ENCODE measurements around the gene PHF21B.

GRCh38 chr22:45009606-45010531, at the start of gene PHF21B:
- TF ChIP-seq GATA2 (IDR thresholded peaks at IDR 0.05; ENCODE audit: low read depth, low read length), result no peak
- no peak for TF ChIP-seq GATA3 (IDR thresholded peaks at IDR 0.05; ENCODE audit: low read depth, low read length)

Measured in SH-SY5Y (cell line).